ENCODE data around the gene TSPO2.

GRCh38 chr6:41055149-41055548 lies 12.9 kb downstream of the TSPO2 start:
- TF ChIP-seq EZH2 (IDR thresholded peaks at IDR 0.05) (no peak), POLR2AphosphoS5 (IDR thresholded peaks at IDR 0.05; ENCODE audit: borderline replicate concordance, low read depth, low read length) (no peak)

Data from SK-N-MC (cell line).